Endothelial cell of umbilical vein (primary cell): ENCODE data around the gene PLCD3. TPM values are rescaled to one million over a fixed set of nuclear protein-coding genes. Genes with fewer than 3 reads are reported as not detected.

Source experiments
- BruUV-seq: library from RNA; stranded (reverse); fragments of 400-500 nt; replicated peaks from 2 replicates; lab custom pipeline; 2021; lab: Mats Ljungman, UMichigan
- CTCF ChIA-PET: fragments of 300-600, 350-600 bp; sonication (Branson Sonifier 250); formaldehyde crosslinking; loops from one replicate; lab custom pipeline; 2021; ENCODE audit warnings: antibody characterized with exemption, inconsistent platforms; lab: Charles Lee
- POLR2A ChIA-PET: fragments of 300-600, 350-600 bp; sonication (Branson Sonifier 250); formaldehyde crosslinking; loops from one replicate; lab custom pipeline; 2021; ENCODE audit warnings: antibody characterized with exemption, inconsistent platforms; lab: Charles Lee
- DNase-seq: peaks from one replicate; pipeline ENCODE4 v3.0.0-alpha.2; 2011; ENCODE audit warnings: low read depth, low spot score
- FAIRE-seq: peaks from 2 replicates; lab custom pipeline; 2011; peaks lifted over from hg19 to GRCh38; lab: Jason Lieb, UNC
- H2AFZ ChIP-seq: 2 replicates; pipeline ENCODE4 v1.6.0; 2012; ENCODE audit warnings: low read depth, low read length, control low read depth, inconsistent platforms
- H3K27ac ChIP-seq: 2 replicates; pipeline ENCODE4 v1.5.1; 2011; ENCODE audit warnings: low read depth, mild to moderate bottlenecking, control low read depth, low read length, moderate library complexity; ENCODE audit not compliant: insufficient read depth
- H3K27me3 ChIP-seq, 2 experiments: 2 replicates each; pipeline versions ENCODE4 v1.6.0 to v1.6.1; 2011; ENCODE audit warnings: low read length in 2 of 2, mixed read lengths in 1 of 2; ENCODE audit not compliant: control insufficient read depth in 2 of 2, insufficient read depth in 2 of 2
- H3K36me3 ChIP-seq, 2 experiments: 2 replicates in 1 of 2; 3 replicates in 1 of 2; pipeline ENCODE4 v1.5.1; 2011; ENCODE audit warnings: low read length in 2 of 2, mild to moderate bottlenecking in 1 of 2, moderate library complexity in 1 of 2; ENCODE audit not compliant: control insufficient read depth in 2 of 2, insufficient read depth in 2 of 2; ENCODE audit errors: extremely low read depth in 1 of 2
- H3K4me1 ChIP-seq: 3 replicates; pipeline ENCODE4 v1.5.1; 2011; ENCODE audit warnings: mild to moderate bottlenecking, low read length; ENCODE audit not compliant: control insufficient read depth, insufficient read depth; ENCODE audit errors: extremely low read depth
- H3K4me2 ChIP-seq: 2 replicates; pipeline ENCODE4 v1.6.1; 2011; ENCODE audit warnings: low read length, control low read depth, mixed read lengths; ENCODE audit not compliant: insufficient read depth
- H3K4me3 ChIP-seq, 3 experiments: fragments of 200-600 bp in 1 of 3; sonication (generic), shearing (Covaris generic) in 1 of 3; replicated peaks in 1 of 3; 2 replicates each; pipeline ENCODE4 v1.5.1; 2011 to 2016; ENCODE audit warnings: control low read depth in 3 of 3, low read length in 3 of 3, mild to moderate bottlenecking in 2 of 3, inconsistent platforms in 1 of 3, low read depth in 1 of 3, moderate library complexity in 1 of 3; ENCODE audit not compliant: insufficient read depth in 1 of 3
- H3K79me2 ChIP-seq: 2 replicates; pipeline ENCODE4 v1.6.0; 2012; ENCODE audit warnings: low read length, inconsistent platforms; ENCODE audit not compliant: control insufficient read depth, insufficient read depth
- H3K9ac ChIP-seq: replicated peaks from 2 replicates; pipeline ENCODE3; 2011; ENCODE audit warnings: low read length, control low read depth; ENCODE audit not compliant: insufficient read depth; ENCODE audit errors: extremely low read depth
- H3K9me1 ChIP-seq: replicated peaks from 3 replicates; pipeline ENCODE4 v1.6.0; 2011; ENCODE audit warnings: mild to moderate bottlenecking, low read length; ENCODE audit not compliant: control insufficient read depth, insufficient read depth; ENCODE audit errors: extremely low read depth
- H3K9me3 ChIP-seq: replicated peaks from 2 replicates; pipeline ENCODE4 v1.5.1; 2012; ENCODE audit warnings: low read length, inconsistent platforms; ENCODE audit not compliant: control insufficient read depth, insufficient read depth
- H4K20me1 ChIP-seq: replicated peaks from 2 replicates; pipeline ENCODE3; 2011; ENCODE audit warnings: mild to moderate bottlenecking, low read length; ENCODE audit not compliant: control insufficient read depth, insufficient read depth; ENCODE audit errors: extremely low read depth
- CTCF ChIP-seq, 2 donors: IDR thresholded peaks; 1 replicate in 1 of 2; 2 replicates in 1 of 2; pipeline ENCODE4 v1.5.1; 2011; ENCODE audit warnings: low read length in 2 of 2, mild to moderate bottlenecking in 2 of 2, moderate library complexity in 2 of 2, control low read depth in 1 of 2, inconsistent platforms in 1 of 2, low read depth in 1 of 2; ENCODE audit not compliant: insufficient read depth in 1 of 2; ENCODE audit errors: extremely low read depth in 1 of 2
- EZH2 ChIP-seq: IDR thresholded peaks from 2 replicates; pipeline ENCODE4 v1.6.1; 2012; ENCODE audit warnings: borderline replicate concordance, low read depth, mild to moderate bottlenecking, moderate library complexity, low read length, inconsistent platforms; ENCODE audit not compliant: severe bottlenecking
- FOS ChIP-seq: IDR thresholded peaks from 2 replicates; pipeline ENCODE4 v1.6.1; 2011; ENCODE audit warnings: mild to moderate bottlenecking, low read length, moderate library complexity, borderline replicate concordance; ENCODE audit not compliant: insufficient read depth
- GATA2 ChIP-seq: IDR thresholded peaks from 2 replicates; pipeline ENCODE4 v1.7.0; 2011; ENCODE audit warnings: low read depth, mild to moderate bottlenecking, moderate library complexity, mixed read lengths, low read length; ENCODE audit not compliant: insufficient read length, insufficient read depth
- JUN ChIP-seq: IDR thresholded peaks from 2 replicates; pipeline ENCODE4 v1.6.1; 2011; ENCODE audit warnings: borderline replicate concordance, low read depth; ENCODE audit not compliant: insufficient read length, insufficient read depth
- MYC ChIP-seq: IDR thresholded peaks from one replicate; pipeline ENCODE4 v1.6.1; 2011; ENCODE audit warnings: mild to moderate bottlenecking, low read depth, low read length
- POLR2A ChIP-seq: IDR thresholded peaks from 2 replicates; pipeline ENCODE4 v1.6.1; 2012; ENCODE audit warnings: low read depth, mild to moderate bottlenecking, control low read depth, low read length
- POLR2AphosphoS5 ChIP-seq: IDR thresholded peaks from 2 replicates; pipeline ENCODE4 v1.6.1; 2012; ENCODE audit warnings: low read depth, mild to moderate bottlenecking, control low read depth, low read length, moderate library complexity; ENCODE audit not compliant: insufficient read depth
- dilution Hi-C: fragments of 300-500 bp; cut with MboI; formaldehyde crosslinking; loops from one replicate; pipeline ENCODE4 v1.15.0; 2019; ENCODE audit warnings: low sequenced_read_pairs; ENCODE audit not compliant: extremely low pct_ligation_motif_present
- intact Hi-C: fragments of 100-400 bp; cut with micrococcal nuclease; formaldehyde crosslinking; loops from one replicate; pipeline ENCODE4 v1.10.0; 2022
- polyA plus RNA-seq, 4 experiments: library from polyadenylated mRNA; depleted of rRNA in 3 of 4; stranded (reverse) in 3 of 4; unstranded in 1 of 4; fragments of >200 nt; gene quantifications; 2 replicates each; pipeline versions ENCODE4 v1.2.1 to v1.2.3, GENCODE V29; 2011 to 2012; ENCODE audit warnings: missing spikeins in 1 of 4
- total RNA-seq: library from RNA; stranded (reverse); gene quantifications from 2 replicates; pipeline ENCODE4 v1.2.3, GENCODE V29; 2021
- TF ChIP-seq, protein P1 (sequence below): IDR thresholded peaks from 2 replicates; pipeline ENCODE4 v1.6.1; 2011; ENCODE audit not compliant: insufficient read depth, insufficient read length

PLCD3 gene
- total and polyA plus RNA-seq, 2 donors (not counting 3 experiments of a cell fraction or from before 2014, with no cell fraction given): 30.4 to 43.1 TPM

DNA sequence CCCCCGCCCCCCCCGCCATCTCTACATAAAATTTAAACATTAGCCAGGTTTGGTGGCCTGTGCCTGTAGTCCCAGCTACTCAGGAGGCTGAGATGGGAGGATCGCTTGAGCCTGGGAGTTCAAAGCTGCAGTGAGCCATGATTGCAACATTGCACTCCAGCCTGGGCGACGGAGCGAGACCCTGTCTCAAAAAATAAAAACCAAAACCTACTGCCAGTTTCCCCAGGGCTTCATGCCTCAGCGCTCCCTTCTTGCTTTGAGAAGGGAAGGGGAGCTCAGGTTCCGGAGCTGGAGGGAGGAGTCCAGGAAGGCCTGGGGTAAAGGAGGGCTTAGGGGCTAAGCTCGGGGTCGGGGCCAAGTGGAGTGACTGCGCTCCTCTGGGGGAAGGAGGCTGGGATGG, 20.5 kb downstream of the PLCD3 start:
- Histone ChIP-seq H3K9me3 (no peaks in the 10 kb centered on the region), H3K27me3 (no peaks in the 10 kb centered on the region), H3K36me3 (peaks cover 10 to 11% of the 10 kb centered on the region in 2 experiments), H3K4me2 (no peak overlapping the region), H3K4me3 (no peak overlapping the region), H2AFZ (no peak overlapping the region), H3K27ac (no peak overlapping the region), H4K20me1 (no peaks in the 10 kb centered on the region), H3K9ac (no peak overlapping the region), H3K4me1 (no peaks in the 10 kb centered on the region), H3K9me1 (no peaks in the 10 kb centered on the region), H3K79me2 (no peaks in the 10 kb centered on the region)
- dilution Hi-C loops: no loop called here
- ChIA-PET POLR2A (interaction anchor here (0.6 kb wide), 1 partner anchor 57 kb away, joined by 5 read pairs; no protein-coding TSS in a partner anchor), CTCF (interaction anchor here (0.6 to 1.9 kb wide), 3 partner anchors 13 to 254 kb away, joined by 3 to 9 read pairs (median 4); partner anchors contain the start of gene ACBD4)
- BruUV-seq: no TSS peak
- DNase-seq (no peak), FAIRE-seq (no peak)
- TF ChIP-seq, protein P1, sequence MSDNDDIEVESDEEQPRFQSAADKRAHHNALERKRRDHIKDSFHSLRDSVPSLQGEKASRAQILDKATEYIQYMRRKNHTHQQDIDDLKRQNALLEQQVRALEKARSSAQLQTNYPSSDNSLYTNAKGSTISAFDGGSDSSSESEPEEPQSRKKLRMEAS: no peak
- TF ChIP-seq MYC: no peak
- TF ChIP-seq POLR2A: no peak
- no peak for TF ChIP-seq CTCF (IDR thresholded peaks at IDR 0.05; ENCODE audit: extremely low read depth in 1 of 2, insufficient read depth in 1 of 2, low read depth in 1 of 2, low read length in 2 of 2)
- no peak for TF ChIP-seq EZH2
- TF ChIP-seq POLR2AphosphoS5: no peak
- TF ChIP-seq FOS: no peak
- TF ChIP-seq GATA2: no peak
- no peak for TF ChIP-seq JUN
- intact Hi-C loops: no loop called here
